T-helper 2 cell treated with Interferon-gamma antibody and Interleukin-4, amounts not matched to agents 5 μg/mL and 100 μg/mL, for 36 hours (primary cell): ENCODE results near the gene RNH1.
A peak's percentile ranks its signal among the peaks of the same experiment; 100 is the strongest.
"Not testable (repeated sequence)": the region's sequence is repeated elsewhere in the genome, so short reads cannot be mapped to it uniquely, and the experiment has no call there.

ENCODE experiments used
- DNase-seq: peaks from one replicate; pipeline ENCODE4 v3.0.0; 2021; ENCODE audit warnings: low spot score
- H3K27ac Mint-ChIP-seq: one replicate; pipeline ENCODE4 v1.8.0; 2021; ENCODE audit warnings: mild to moderate bottlenecking, mixed read lengths
- H3K27me3 Mint-ChIP-seq: one replicate; pipeline ENCODE4 v1.8.0; 2021; ENCODE audit warnings: low read depth, mixed read lengths
- H3K36me3 Mint-ChIP-seq: one replicate; pipeline ENCODE4 v1.8.0; 2021; ENCODE audit warnings: low read depth, mixed read lengths
- H3K4me1 Mint-ChIP-seq: one replicate; pipeline ENCODE4 v1.8.0; 2021; ENCODE audit warnings: low read depth, mixed read lengths
- H3K4me3 Mint-ChIP-seq: one replicate; pipeline ENCODE4 v1.8.0; 2022; ENCODE audit warnings: mild to moderate bottlenecking, moderate library complexity, mixed read lengths
- H3K9me3 Mint-ChIP-seq: one replicate; pipeline ENCODE4 v1.8.0; 2021; ENCODE audit warnings: mixed read lengths

The RNH1 gene

GRCh38 chr11:516918-517685, 10.1 kb upstream of the RNH1 start:
- H3K27me3 Mint-ChIP-seq, H3K9me3 Mint-ChIP-seq, DNase-seq, H3K4me3 Mint-ChIP-seq, H3K27ac Mint-ChIP-seq, H3K4me1 Mint-ChIP-seq: not testable (repeated sequence)
- peaks cover 16% of the 10 kb centered on the region for H3K36me3 Mint-ChIP-seq

- H3K27me3 Mint-ChIP-seq = no peaks in the 10 kb centered on the region
- no peak overlapping the region for H3K27ac Mint-ChIP-seq
- H3K9me3 Mint-ChIP-seq = peaks cover 7% of the 10 kb centered on the region
- DNase-seq = no peak
- peaks cover 18% of the 10 kb centered on the region for H3K36me3 Mint-ChIP-seq
- no peak overlapping the region for H3K4me3 Mint-ChIP-seq
- H3K4me1 Mint-ChIP-seq = peaks cover 2% of the 10 kb centered on the region
Measured at GRCh38 chr11:516400-516799, 9.4 kb upstream of the RNH1 start.

- H3K27me3 Mint-ChIP-seq = no peaks in the 10 kb centered on the region
- H3K4me3 Mint-ChIP-seq = no peak overlapping the region
- peaks cover 21% of the 10 kb centered on the region for H3K36me3 Mint-ChIP-seq
- H3K9me3 Mint-ChIP-seq = peaks cover 7% of the 10 kb centered on the region
- no peak for DNase-seq
- H3K4me1 Mint-ChIP-seq = peaks cover 2% of the 10 kb centered on the region
- H3K27ac Mint-ChIP-seq = no peak overlapping the region
Measured at GRCh38 chr11:515131-515530, 8.1 kb upstream of the RNH1 start.

GRCh38 chr11:514606-515005, 7.6 kb upstream of the RNH1 start:
- Mint-ChIP-seq H3K36me3 (peaks cover 26% of the 10 kb centered on the region), H3K27ac (no peak overlapping the region), H3K4me3 (no peak overlapping the region), H3K9me3 (peaks cover 7% of the 10 kb centered on the region), H3K27me3 (no peaks in the 10 kb centered on the region), H3K4me1 (peaks cover 2% of the 10 kb centered on the region)
- DNase-seq = no peak

GRCh38 chr11:512761-513595, 5.9 kb upstream of the RNH1 start:
- peaks cover 29% of the 10 kb centered on the region for H3K36me3 Mint-ChIP-seq
- no peak overlapping the region for H3K27ac Mint-ChIP-seq
- no peaks in the 10 kb centered on the region for H3K27me3 Mint-ChIP-seq
- peaks cover 7% of the 10 kb centered on the region for H3K9me3 Mint-ChIP-seq
- peaks cover 2% of the 10 kb centered on the region for H3K4me1 Mint-ChIP-seq
- no peak overlapping the region for H3K4me3 Mint-ChIP-seq
- no peak for DNase-seq

GRCh38 chr11:508956-509355, 1.9 kb upstream of the RNH1 start:
- H3K27me3 Mint-ChIP-seq = no peaks in the 10 kb centered on the region
- no peak overlapping the region for H3K27ac Mint-ChIP-seq
- no peak for DNase-seq
- H3K4me3 Mint-ChIP-seq = peak overlapping the region; percentile 29
- no peaks in the 10 kb centered on the region for H3K9me3 Mint-ChIP-seq
- H3K36me3 Mint-ChIP-seq = peaks cover 22% of the 10 kb centered on the region
- peaks cover 18% of the 10 kb centered on the region for H3K4me1 Mint-ChIP-seq

- DNase-seq = no peak
- Mint-ChIP-seq H3K36me3 (peaks cover 22% of the 10 kb centered on the region), H3K27me3 (no peaks in the 10 kb centered on the region), H3K27ac (peak overlapping the region; percentile 57), H3K4me3 (peak overlapping the region; percentile 76), H3K4me1 (peaks cover 23% of the 10 kb centered on the region), H3K9me3 (no peaks in the 10 kb centered on the region)
Measured at GRCh38 chr11:507727-508515, 879 bp upstream of the RNH1 start.

- H3K27me3 Mint-ChIP-seq = no peaks in the 10 kb centered on the region
- peaks cover 18% of the 10 kb centered on the region for H3K36me3 Mint-ChIP-seq
- DNase-seq = peak; percentile 97
- H3K4me1 Mint-ChIP-seq = peaks cover 23% of the 10 kb centered on the region
- no peaks in the 10 kb centered on the region for H3K9me3 Mint-ChIP-seq
- H3K27ac Mint-ChIP-seq = peak overlapping the region; percentile 100
- peak overlapping the region; percentile 98 for H3K4me3 Mint-ChIP-seq
Measured at GRCh38 chr11:506238-506994, 626 bp downstream of the RNH1 start.

GRCh38 chr11:504994-505344, 2.1 kb downstream of the RNH1 start:
- H3K36me3 Mint-ChIP-seq = peaks cover 22% of the 10 kb centered on the region
- peak overlapping the region; percentile 98 for H3K4me3 Mint-ChIP-seq
- no peak for DNase-seq
- H3K27me3 Mint-ChIP-seq = no peaks in the 10 kb centered on the region
- H3K4me1 Mint-ChIP-seq = peaks cover 23% of the 10 kb centered on the region
- H3K27ac Mint-ChIP-seq = peak overlapping the region; percentile 100
- no peaks in the 10 kb centered on the region for H3K9me3 Mint-ChIP-seq

- no peaks in the 10 kb centered on the region for H3K27me3 Mint-ChIP-seq
- H3K4me1 Mint-ChIP-seq = peaks cover 23% of the 10 kb centered on the region
- no peaks in the 10 kb centered on the region for H3K9me3 Mint-ChIP-seq
- peak overlapping the region; percentile 98 for H3K4me3 Mint-ChIP-seq
- peak overlapping the region; percentile 100 for H3K27ac Mint-ChIP-seq
- peaks cover 18% of the 10 kb centered on the region for H3K36me3 Mint-ChIP-seq
- peak; percentile 29 for DNase-seq
Measured at GRCh38 chr11:504053-504993, 2.7 kb downstream of the RNH1 start.

GRCh38 chr11:503179-503981, 3.7 kb downstream of the RNH1 start:
- Mint-ChIP-seq H3K36me3 (peaks cover 14% of the 10 kb centered on the region), H3K27me3 (no peaks in the 10 kb centered on the region), H3K4me3 (peak overlapping the region; percentile 58), H3K9me3 (no peaks in the 10 kb centered on the region), H3K27ac (peak overlapping the region; percentile 62), H3K4me1 (peaks cover 23% of the 10 kb centered on the region)
- peak; percentile 13 for DNase-seq
